GM19328 (cell line): Measurements from ENCODE around the gene GPR18.

Experiments
- ATAC-seq: cut with Tn5 transposase; IDR thresholded peaks from one replicate; pipeline ENCODE4 v1.9.1; 2021; ENCODE audit warnings: mild to moderate bottlenecking, moderate library complexity; ENCODE audit not compliant: unreplicated experiment

The GPR18 gene

GRCh38 chr13:99293178-99293577 is 35.0 kb upstream of the GPR18 start:
- ATAC-seq, result no peak

GRCh38 chr13:99290894-99291293 is 32.7 kb upstream of the GPR18 start:
- ATAC-seq, result no peak

- no peak for ATAC-seq
Observed at GRCh38 chr13:99289674-99290337, 31.6 kb upstream of the GPR18 start.

- ATAC-seq, result no peak
Observed at GRCh38 chr13:99289271-99289670, 31.1 kb upstream of the GPR18 start.

- peak; percentile 80 for ATAC-seq
Observed at GRCh38 chr13:99288089-99288488, 29.9 kb upstream of the GPR18 start.

- ATAC-seq, result no peak
Observed at GRCh38 chr13:99287551-99287950, 29.4 kb upstream of the GPR18 start.

GRCh38 chr13:99285432-99286182 is 27.4 kb upstream of the GPR18 start:
- ATAC-seq, result no peak

- peak; percentile 57 for ATAC-seq
Observed at GRCh38 chr13:99282264-99283231, 24.4 kb upstream of the GPR18 start.

GRCh38 chr13:99281811-99282263 is 23.7 kb upstream of the GPR18 start:
- ATAC-seq, result peak; percentile 65

- no peak for ATAC-seq
Observed at GRCh38 chr13:99280166-99280565, 22.0 kb upstream of the GPR18 start.

- no peak for ATAC-seq
Observed at GRCh38 chr13:99279637-99280036, 21.5 kb upstream of the GPR18 start.

- ATAC-seq, result no peak
Observed at GRCh38 chr13:99278843-99279242, 20.7 kb upstream of the GPR18 start.

GRCh38 chr13:99278200-99278599 is 20.0 kb upstream of the GPR18 start:
- ATAC-seq, result no peak

GRCh38 chr13:99277629-99278028 is 19.4 kb upstream of the GPR18 start:
- no peak for ATAC-seq

GRCh38 chr13:99276706-99277105 is 18.5 kb upstream of the GPR18 start:
- ATAC-seq, result no peak

- no peak for ATAC-seq
Observed at GRCh38 chr13:99275093-99275469, 16.9 kb upstream of the GPR18 start.

- no peak for ATAC-seq
Observed at GRCh38 chr13:99273128-99273527, 14.9 kb upstream of the GPR18 start.

GRCh38 chr13:99272481-99272880 is 14.3 kb upstream of the GPR18 start:
- ATAC-seq, result no peak

- ATAC-seq, result no peak
Observed at GRCh38 chr13:99271249-99271648, 13.1 kb upstream of the GPR18 start.

GRCh38 chr13:99270518-99270917 is 12.3 kb upstream of the GPR18 start:
- no peak for ATAC-seq

- ATAC-seq, result peak; percentile 67
Observed at GRCh38 chr13:99269627-99270241, 11.6 kb upstream of the GPR18 start.
